Measurements from ENCODE around the gene CEP57L1. TPM values are rescaled to one million over a fixed set of nuclear protein-coding genes. Genes with fewer than 3 reads are reported as not detected.
"Not testable (repeated sequence)": the region's sequence is repeated elsewhere in the genome, so short reads cannot be mapped to it uniquely, and the experiment has no call there.

The CEP57L1 gene
- polyA plus RNA-seq, 1 donor from 2014 or later: 19.7 TPM

DNA sequence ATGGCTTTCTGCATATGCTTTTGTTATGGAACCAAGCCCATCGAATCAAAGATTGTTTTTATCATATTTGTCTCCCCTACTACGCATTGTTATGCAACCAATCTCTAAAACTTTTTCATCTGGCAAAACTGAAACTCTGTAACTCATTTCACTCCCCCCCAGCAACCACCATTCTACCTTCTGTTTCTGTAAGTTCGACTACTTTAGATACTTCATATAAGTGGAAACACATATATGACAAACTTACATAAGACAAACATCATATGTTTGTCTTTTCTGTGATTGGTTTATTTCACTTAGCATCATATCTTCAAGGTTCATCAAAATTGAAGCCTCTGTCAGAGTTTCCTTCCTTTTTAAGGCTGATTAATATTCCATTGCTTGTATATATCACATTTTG is 34.8 kb downstream of the CEP57L1 start:
- Histone ChIP-seq H3K4me2 (ENCODE audit: low read length) (no peak overlapping the region), H3K36me3 (ENCODE audit: insufficient read depth, low read length) (no peaks in the 10 kb centered on the region), H3K79me2 (replicated peaks; ENCODE audit: insufficient read depth, low read length) (no peaks in the 10 kb centered on the region), H2AFZ (ENCODE audit: low read depth, low read length) (no peak overlapping the region), H4K20me1 (ENCODE audit: insufficient read depth) (no peaks in the 10 kb centered on the region), H3F3A (ENCODE audit: insufficient read depth, low read length, poor library complexity, severe bottlenecking) (no peaks in the 10 kb centered on the region), H3K9ac (ENCODE audit: low read length) (no peak overlapping the region), H3K9me2 (ENCODE audit: insufficient read depth, low read length) (no peaks in the 10 kb centered on the region), H3K27me3 (ENCODE audit: insufficient read depth, low read depth, low read length) (no peaks in the 10 kb centered on the region), H3K4me3 (ENCODE audit: low read length) (no peak overlapping the region), H3K27ac (ENCODE audit: low read length) (no peak overlapping the region), H3K9me3 (ENCODE audit: low read length) (no peaks in the 10 kb centered on the region)
- TF ChIP-seq REST (IDR thresholded peaks at IDR 0.05; ENCODE audit: borderline replicate concordance): no peak
- TF ChIP-seq EP300 (conservative IDR thresholded peaks at IDR 0.05; ENCODE audit: poor library complexity, severe bottlenecking): no peak

DNA sequence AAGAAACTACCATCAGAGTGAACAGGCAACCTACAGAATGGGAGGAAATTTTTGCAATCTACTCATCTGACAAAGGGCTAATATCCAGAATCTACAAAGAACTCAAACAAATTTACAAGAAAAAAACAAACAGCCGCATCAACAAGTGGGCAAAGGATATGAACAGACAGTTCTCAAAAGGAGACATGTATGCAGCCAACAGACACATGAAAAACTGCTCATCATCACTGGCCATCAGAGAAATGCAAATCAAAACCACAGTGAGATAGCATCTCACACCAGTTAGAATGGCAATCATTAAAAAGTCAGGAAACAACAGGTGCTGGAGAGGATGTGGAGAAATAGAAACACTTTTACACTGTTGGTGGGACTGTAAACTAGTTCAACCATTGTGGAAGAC is 40.3 kb downstream of the CEP57L1 start:
- not testable (repeated sequence) for H3K79me2 ChIP-seq (replicated peaks; ENCODE audit: insufficient read depth, low read length); H3K4me3 ChIP-seq (ENCODE audit: low read length); H3K36me3 ChIP-seq (ENCODE audit: insufficient read depth, low read length); H3F3A ChIP-seq (ENCODE audit: insufficient read depth, low read length, poor library complexity, severe bottlenecking); H2AFZ ChIP-seq (ENCODE audit: low read depth, low read length); H3K9ac ChIP-seq (ENCODE audit: low read length); H3K9me2 ChIP-seq (ENCODE audit: insufficient read depth, low read length); H3K27me3 ChIP-seq (ENCODE audit: insufficient read depth, low read depth, low read length); H3K27ac ChIP-seq (ENCODE audit: low read length); H3K4me2 ChIP-seq (ENCODE audit: low read length); H3K9me3 ChIP-seq (ENCODE audit: low read length); H4K20me1 ChIP-seq (ENCODE audit: insufficient read depth)

DNA sequence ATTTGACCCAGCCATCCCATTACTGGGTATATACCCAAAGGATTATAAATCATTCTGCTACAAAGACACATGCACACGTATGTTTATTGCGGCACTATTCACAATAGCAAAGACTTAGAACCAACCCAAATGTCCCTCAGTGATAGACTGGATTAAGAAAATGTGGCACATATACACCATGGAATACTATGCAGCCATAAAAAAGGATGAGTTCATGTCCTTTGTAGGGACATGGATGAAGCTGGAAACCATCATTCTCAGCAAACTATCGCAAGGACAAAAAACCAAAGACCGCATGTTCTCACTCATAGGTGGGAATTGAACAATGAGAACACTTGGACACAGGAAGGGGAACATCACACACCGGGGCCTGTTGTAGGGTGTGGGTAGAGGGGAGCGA is 40.7 kb downstream of the CEP57L1 start:
- not testable (repeated sequence) for H2AFZ ChIP-seq (ENCODE audit: low read depth, low read length); H3K9me2 ChIP-seq (ENCODE audit: insufficient read depth, low read length); H3K27me3 ChIP-seq (ENCODE audit: insufficient read depth, low read depth, low read length); H3K4me3 ChIP-seq (ENCODE audit: low read length); H3K4me2 ChIP-seq (ENCODE audit: low read length); H3K36me3 ChIP-seq (ENCODE audit: insufficient read depth, low read length); H3K9me3 ChIP-seq (ENCODE audit: low read length); H3F3A ChIP-seq (ENCODE audit: insufficient read depth, low read length, poor library complexity, severe bottlenecking); H3K9ac ChIP-seq (ENCODE audit: low read length); H3K79me2 ChIP-seq (replicated peaks; ENCODE audit: insufficient read depth, low read length); H3K27ac ChIP-seq (ENCODE audit: low read length); H4K20me1 ChIP-seq (ENCODE audit: insufficient read depth)

DNA sequence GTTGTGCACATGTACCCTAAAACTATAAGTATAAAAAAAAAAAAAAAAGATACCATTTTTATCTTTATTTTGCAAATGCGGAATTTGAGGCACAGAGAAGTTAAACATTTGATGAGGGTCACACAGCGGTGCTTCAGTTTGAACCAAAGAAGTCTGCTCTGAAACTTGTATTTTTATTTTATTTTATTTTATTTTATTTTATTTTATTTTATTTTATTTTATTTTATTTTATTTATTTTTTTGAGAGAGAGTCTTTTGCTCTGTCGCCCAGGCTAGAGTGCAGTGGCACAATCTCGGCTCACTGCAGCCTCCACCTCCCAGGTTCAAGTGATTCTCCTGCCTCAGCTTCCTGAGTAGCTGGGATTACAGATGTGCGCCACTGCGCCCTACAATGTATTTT is 41.2 kb downstream of the CEP57L1 start:
- H4K20me1 ChIP-seq (ENCODE audit: insufficient read depth); H3K9ac ChIP-seq (ENCODE audit: low read length); H3K4me3 ChIP-seq (ENCODE audit: low read length); H3K9me2 ChIP-seq (ENCODE audit: insufficient read depth, low read length); H3K27me3 ChIP-seq (ENCODE audit: insufficient read depth, low read depth, low read length); H3K4me2 ChIP-seq (ENCODE audit: low read length); H3F3A ChIP-seq (ENCODE audit: insufficient read depth, low read length, poor library complexity, severe bottlenecking); H3K79me2 ChIP-seq (replicated peaks; ENCODE audit: insufficient read depth, low read length); H3K27ac ChIP-seq (ENCODE audit: low read length); H3K9me3 ChIP-seq (ENCODE audit: low read length); H2AFZ ChIP-seq (ENCODE audit: low read depth, low read length); H3K36me3 ChIP-seq (ENCODE audit: insufficient read depth, low read length): not testable (repeated sequence)

DNA sequence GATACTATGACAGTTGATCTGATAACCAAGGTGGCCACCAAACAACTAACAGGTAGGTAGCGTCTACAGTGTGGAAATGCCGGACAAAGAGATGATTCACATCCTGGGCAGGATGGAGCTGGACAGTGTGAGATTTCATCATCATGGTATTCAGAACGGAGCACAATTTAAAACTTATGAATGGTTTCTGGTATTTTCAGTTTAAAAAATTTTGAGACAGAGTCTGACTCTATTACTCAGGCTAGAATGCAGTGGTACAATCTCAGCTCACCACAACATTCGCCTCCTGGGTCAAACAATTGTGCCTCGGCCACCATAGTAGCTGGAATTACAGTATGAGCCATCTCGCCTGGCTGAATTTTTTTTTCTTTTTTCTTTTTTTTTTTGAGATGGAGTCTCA is 43.8 kb downstream of the CEP57L1 start:
- Histone ChIP-seq H3K9ac (ENCODE audit: low read length) (no peak overlapping the region), H2AFZ (ENCODE audit: low read depth, low read length) (no peak overlapping the region), H3K9me3 (ENCODE audit: low read length) (no peaks in the 10 kb centered on the region), H3K27me3 (ENCODE audit: insufficient read depth, low read depth, low read length) (no peaks in the 10 kb centered on the region), H3K27ac (ENCODE audit: low read length) (no peak overlapping the region), H3K9me2 (ENCODE audit: insufficient read depth, low read length) (no peaks in the 10 kb centered on the region), H3K79me2 (replicated peaks; ENCODE audit: insufficient read depth, low read length) (no peaks in the 10 kb centered on the region), H4K20me1 (ENCODE audit: insufficient read depth) (no peaks in the 10 kb centered on the region), H3K4me3 (ENCODE audit: low read length) (no peak overlapping the region), H3F3A (ENCODE audit: insufficient read depth, low read length, poor library complexity, severe bottlenecking) (no peaks in the 10 kb centered on the region), H3K36me3 (ENCODE audit: insufficient read depth, low read length) (no peaks in the 10 kb centered on the region), H3K4me2 (ENCODE audit: low read length) (no peak overlapping the region)
- TF ChIP-seq CTCF (IDR thresholded peaks at IDR 0.05; ENCODE audit: poor library complexity, severe bottlenecking) (no peak), RAD21 (conservative IDR thresholded peaks at IDR 0.05) (no peak), SMC3 (conservative IDR thresholded peaks at IDR 0.05; ENCODE audit: poor library complexity) (no peak), POLR2AphosphoS5 (IDR thresholded peaks at IDR 0.05) (no peak), REST (IDR thresholded peaks at IDR 0.05; ENCODE audit: borderline replicate concordance) (no peak)
